Endothelial cell of umbilical vein (primary cell): ENCODE measurements around the gene RALGAPB. TPM values are rescaled to one million over a fixed set of nuclear protein-coding genes. Genes with fewer than 3 reads are reported as not detected.

Experiments used
- BruUV-seq: library from RNA; stranded (reverse); fragments of 400-500 nt; replicated peaks from 2 replicates; lab custom pipeline; 2021; lab: Mats Ljungman, UMichigan
- CTCF ChIA-PET: fragments of 300-600, 350-600 bp; sonication (Branson Sonifier 250); formaldehyde crosslinking; loops from one replicate; lab custom pipeline; 2021; ENCODE audit warnings: antibody characterized with exemption, inconsistent platforms; lab: Charles Lee
- POLR2A ChIA-PET: fragments of 300-600, 350-600 bp; sonication (Branson Sonifier 250); formaldehyde crosslinking; loops from one replicate; lab custom pipeline; 2021; ENCODE audit warnings: antibody characterized with exemption, inconsistent platforms; lab: Charles Lee
- DNase-seq: peaks from one replicate; pipeline ENCODE4 v3.0.0-alpha.2; 2011; ENCODE audit warnings: low read depth, low spot score
- FAIRE-seq: peaks from 2 replicates; lab custom pipeline; 2011; peaks lifted over from hg19 to GRCh38; lab: Jason Lieb, UNC
- H2AFZ ChIP-seq: 2 replicates; pipeline ENCODE4 v1.6.0; 2012; ENCODE audit warnings: low read depth, low read length, control low read depth, inconsistent platforms
- H3K27ac ChIP-seq: 2 replicates; pipeline ENCODE4 v1.5.1; 2011; ENCODE audit warnings: low read depth, mild to moderate bottlenecking, control low read depth, low read length, moderate library complexity; ENCODE audit not compliant: insufficient read depth
- H3K27me3 ChIP-seq, 2 experiments: 2 replicates each; pipeline versions ENCODE4 v1.6.0 to v1.6.1; 2011; ENCODE audit warnings: low read length in 2 of 2, mixed read lengths in 1 of 2; ENCODE audit not compliant: control insufficient read depth in 2 of 2, insufficient read depth in 2 of 2
- H3K36me3 ChIP-seq, 2 experiments: 2 replicates in 1 of 2; 3 replicates in 1 of 2; pipeline ENCODE4 v1.5.1; 2011; ENCODE audit warnings: low read length in 2 of 2, mild to moderate bottlenecking in 1 of 2, moderate library complexity in 1 of 2; ENCODE audit not compliant: control insufficient read depth in 2 of 2, insufficient read depth in 2 of 2; ENCODE audit errors: extremely low read depth in 1 of 2
- H3K4me1 ChIP-seq: 3 replicates; pipeline ENCODE4 v1.5.1; 2011; ENCODE audit warnings: mild to moderate bottlenecking, low read length; ENCODE audit not compliant: control insufficient read depth, insufficient read depth; ENCODE audit errors: extremely low read depth
- H3K4me2 ChIP-seq: 2 replicates; pipeline ENCODE4 v1.6.1; 2011; ENCODE audit warnings: low read length, control low read depth, mixed read lengths; ENCODE audit not compliant: insufficient read depth
- H3K4me3 ChIP-seq, 3 experiments: fragments of 200-600 bp in 1 of 3; sonication (generic), shearing (Covaris generic) in 1 of 3; replicated peaks in 1 of 3; 2 replicates each; pipeline ENCODE4 v1.5.1; 2011 to 2016; ENCODE audit warnings: control low read depth in 3 of 3, low read length in 3 of 3, mild to moderate bottlenecking in 2 of 3, inconsistent platforms in 1 of 3, low read depth in 1 of 3, moderate library complexity in 1 of 3; ENCODE audit not compliant: insufficient read depth in 1 of 3
- H3K79me2 ChIP-seq: 2 replicates; pipeline ENCODE4 v1.6.0; 2012; ENCODE audit warnings: low read length, inconsistent platforms; ENCODE audit not compliant: control insufficient read depth, insufficient read depth
- H3K9ac ChIP-seq: replicated peaks from 2 replicates; pipeline ENCODE3; 2011; ENCODE audit warnings: low read length, control low read depth; ENCODE audit not compliant: insufficient read depth; ENCODE audit errors: extremely low read depth
- H3K9me1 ChIP-seq: replicated peaks from 3 replicates; pipeline ENCODE4 v1.6.0; 2011; ENCODE audit warnings: mild to moderate bottlenecking, low read length; ENCODE audit not compliant: control insufficient read depth, insufficient read depth; ENCODE audit errors: extremely low read depth
- H3K9me3 ChIP-seq: replicated peaks from 2 replicates; pipeline ENCODE4 v1.5.1; 2012; ENCODE audit warnings: low read length, inconsistent platforms; ENCODE audit not compliant: control insufficient read depth, insufficient read depth
- H4K20me1 ChIP-seq: replicated peaks from 2 replicates; pipeline ENCODE3; 2011; ENCODE audit warnings: mild to moderate bottlenecking, low read length; ENCODE audit not compliant: control insufficient read depth, insufficient read depth; ENCODE audit errors: extremely low read depth
- CTCF ChIP-seq, 2 donors: IDR thresholded peaks; 1 replicate in 1 of 2; 2 replicates in 1 of 2; pipeline ENCODE4 v1.5.1; 2011; ENCODE audit warnings: low read length in 2 of 2, mild to moderate bottlenecking in 2 of 2, moderate library complexity in 2 of 2, control low read depth in 1 of 2, inconsistent platforms in 1 of 2, low read depth in 1 of 2; ENCODE audit not compliant: insufficient read depth in 1 of 2; ENCODE audit errors: extremely low read depth in 1 of 2
- EZH2 ChIP-seq: IDR thresholded peaks from 2 replicates; pipeline ENCODE4 v1.6.1; 2012; ENCODE audit warnings: borderline replicate concordance, low read depth, mild to moderate bottlenecking, moderate library complexity, low read length, inconsistent platforms; ENCODE audit not compliant: severe bottlenecking
- FOS ChIP-seq: IDR thresholded peaks from 2 replicates; pipeline ENCODE4 v1.6.1; 2011; ENCODE audit warnings: mild to moderate bottlenecking, low read length, moderate library complexity, borderline replicate concordance; ENCODE audit not compliant: insufficient read depth
- GATA2 ChIP-seq: IDR thresholded peaks from 2 replicates; pipeline ENCODE4 v1.7.0; 2011; ENCODE audit warnings: low read depth, mild to moderate bottlenecking, moderate library complexity, mixed read lengths, low read length; ENCODE audit not compliant: insufficient read length, insufficient read depth
- JUN ChIP-seq: IDR thresholded peaks from 2 replicates; pipeline ENCODE4 v1.6.1; 2011; ENCODE audit warnings: borderline replicate concordance, low read depth; ENCODE audit not compliant: insufficient read length, insufficient read depth
- MAX ChIP-seq: IDR thresholded peaks from 2 replicates; pipeline ENCODE4 v1.6.1; 2011; ENCODE audit not compliant: insufficient read depth, insufficient read length
- MYC ChIP-seq: IDR thresholded peaks from one replicate; pipeline ENCODE4 v1.6.1; 2011; ENCODE audit warnings: mild to moderate bottlenecking, low read depth, low read length
- POLR2A ChIP-seq: IDR thresholded peaks from 2 replicates; pipeline ENCODE4 v1.6.1; 2012; ENCODE audit warnings: low read depth, mild to moderate bottlenecking, control low read depth, low read length
- POLR2AphosphoS5 ChIP-seq: IDR thresholded peaks from 2 replicates; pipeline ENCODE4 v1.6.1; 2012; ENCODE audit warnings: low read depth, mild to moderate bottlenecking, control low read depth, low read length, moderate library complexity; ENCODE audit not compliant: insufficient read depth
- dilution Hi-C: fragments of 300-500 bp; cut with MboI; formaldehyde crosslinking; loops from one replicate; pipeline ENCODE4 v1.15.0; 2019; ENCODE audit warnings: low sequenced_read_pairs; ENCODE audit not compliant: extremely low pct_ligation_motif_present
- intact Hi-C: fragments of 100-400 bp; cut with micrococcal nuclease; formaldehyde crosslinking; loops from one replicate; pipeline ENCODE4 v1.10.0; 2022
- polyA plus RNA-seq, 4 experiments: library from polyadenylated mRNA; depleted of rRNA in 3 of 4; stranded (reverse) in 3 of 4; unstranded in 1 of 4; fragments of >200 nt; gene quantifications; 2 replicates each; pipeline versions ENCODE4 v1.2.1 to v1.2.3, GENCODE V29; 2011 to 2012; ENCODE audit warnings: missing spikeins in 1 of 4
- total RNA-seq: library from RNA; stranded (reverse); gene quantifications from 2 replicates; pipeline ENCODE4 v1.2.3, GENCODE V29; 2021

The RALGAPB gene
- total and polyA plus RNA-seq, 2 donors (not counting 3 experiments of a cell fraction or from before 2014, with no cell fraction given): 12.8 to 38.7 TPM

DNA sequence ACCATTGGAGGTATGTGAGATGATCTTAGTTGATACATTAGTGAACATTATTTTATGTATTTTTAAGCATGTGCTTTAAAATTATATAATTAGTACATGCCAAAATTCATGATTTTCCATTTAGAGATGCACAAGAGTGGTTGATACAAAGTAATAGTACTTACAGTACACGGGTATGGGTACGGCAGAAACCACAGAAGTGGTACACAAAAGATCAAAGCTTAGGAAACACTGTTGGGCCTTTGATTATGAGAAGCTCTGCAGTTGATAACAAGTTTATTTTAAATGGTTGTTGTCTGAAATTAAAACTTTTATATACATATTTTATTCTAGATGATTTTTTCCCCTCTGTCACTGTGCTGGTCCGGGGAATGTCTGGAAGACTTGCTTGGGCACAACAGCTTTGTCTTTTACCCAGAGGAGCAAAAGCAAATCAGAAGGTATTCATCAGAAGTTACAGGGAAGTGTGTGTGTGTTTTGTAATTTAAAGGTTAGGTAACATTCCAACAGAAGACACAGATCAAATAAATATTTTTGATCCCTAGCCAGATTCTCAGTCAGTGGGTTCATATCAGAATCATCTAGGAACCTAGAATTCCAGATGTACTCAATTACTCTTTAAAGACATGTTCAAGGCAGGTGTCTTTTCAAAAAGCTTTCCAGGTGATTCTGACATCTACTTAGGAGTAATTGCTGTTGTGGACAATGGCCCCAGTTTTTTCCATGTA is 75.9 kb downstream of the RALGAPB start:
- H3K4me1 ChIP-seq: no peaks in the 10 kb centered on the region
- intact Hi-C loops: no loop called here
- H3K36me3 ChIP-seq: peaks cover 8 to 23% of the 10 kb centered on the region in 2 experiments
- no peak overlapping the region for H3K4me2 ChIP-seq
- CTCF ChIA-PET: interaction anchor here (0.9 to 1.0 kb wide), 2 partner anchors 24 to 96 kb away, joined by 3 read pairs; no protein-coding TSS in a partner anchor
- peaks cover 3% of the 10 kb centered on the region for H3K9me1 ChIP-seq
- H3K27ac ChIP-seq: no peak overlapping the region
- FAIRE-seq (no peak), DNase-seq (no peak)
- no peak overlapping the region for H3K4me3 ChIP-seq
- H3K9me3 ChIP-seq: no peaks in the 10 kb centered on the region
- dilution Hi-C loops: no loop called here
- POLR2A ChIA-PET: no interaction called here
- no peak overlapping the region for H2AFZ ChIP-seq
- H3K9ac ChIP-seq: no peak overlapping the region
- no peaks in the 10 kb centered on the region for H3K27me3 ChIP-seq
- no TSS peak for BruUV-seq
- no peaks in the 10 kb centered on the region for H3K79me2 ChIP-seq
- no peaks in the 10 kb centered on the region for H4K20me1 ChIP-seq
- no peak for TF ChIP-seq MYC
- no peak for TF ChIP-seq FOS

- no peaks in the 10 kb centered on the region for H3K9me3 ChIP-seq
- dilution Hi-C loops (no loop called here), intact Hi-C loops (no loop called here)
- DNase-seq (no peak), FAIRE-seq (no peak)
- BruUV-seq: no TSS peak
- no peak for TF ChIP-seq MYC
- no peak for TF ChIP-seq GATA2
- no peak for TF ChIP-seq MAX
- no peak for TF ChIP-seq EZH2
- no peak for TF ChIP-seq POLR2A
- no peak for TF ChIP-seq POLR2AphosphoS5
- no peak for TF ChIP-seq CTCF (IDR thresholded peaks at IDR 0.05; ENCODE audit: extremely low read depth in 1 of 2, insufficient read depth in 1 of 2, low read depth in 1 of 2, low read length in 2 of 2)
- no peak for TF ChIP-seq FOS
- no peak for TF ChIP-seq JUN
- no peak overlapping the region for H3K4me2 ChIP-seq
- H3K4me1 ChIP-seq: no peaks in the 10 kb centered on the region
- H3K27me3 ChIP-seq: no peaks in the 10 kb centered on the region
- POLR2A ChIA-PET: no interaction called here
- CTCF ChIA-PET: no interaction called here
- no peaks in the 10 kb centered on the region for H3K9me1 ChIP-seq
- H3K36me3 ChIP-seq: peaks cover 14 to 23% of the 10 kb centered on the region in 2 experiments
- no peak overlapping the region for H3K9ac ChIP-seq
- H2AFZ ChIP-seq: no peak overlapping the region
- H3K27ac ChIP-seq: no peak overlapping the region
- no peak overlapping the region for H3K4me3 ChIP-seq
- H3K79me2 ChIP-seq: no peaks in the 10 kb centered on the region
- H4K20me1 ChIP-seq: no peaks in the 10 kb centered on the region
Observed at GRCh38 chr20:38550274-38550673, 77.6 kb downstream of the RALGAPB start.
